Measurements from ENCODE around the gene STRAP. TPM values are rescaled to one million over a fixed set of nuclear protein-coding genes. Genes with fewer than 3 reads are reported as not detected.

STRAP gene
- total RNA-seq, 1 experiment from 2014 or later, result 210 TPM

- Histone ChIP-seq H2BK12ac (ENCODE audit: insufficient read length, low read depth, low read length) (no peak overlapping the region), H3K4ac (ENCODE audit: low read depth, low read length) (no peak overlapping the region), H2AFZ (ENCODE audit: low read length) (no peak overlapping the region), H4K91ac (ENCODE audit: insufficient read length, low read depth, low read length) (no peak overlapping the region), H3K79me1 (ENCODE audit: insufficient read depth, low read depth, low read length, poor library complexity, severe bottlenecking) (no peaks in the 10 kb centered on the region), H3K27ac (ENCODE audit: insufficient read length, low read depth, low read length) (no peak overlapping the region), H3T11ph (ENCODE audit: low read length) (no peak overlapping the region), H3K9ac (ENCODE audit: extremely low read depth, insufficient read length, low read length) (no peak overlapping the region), H2BK5ac (ENCODE audit: insufficient read length, low read length) (no peak overlapping the region), H2BK15ac (ENCODE audit: low read depth, low read length) (no peak overlapping the region), H3K23ac (ENCODE audit: insufficient read length, low read depth, low read length) (no peak overlapping the region), H4K8ac (replicated peaks; ENCODE audit: insufficient read length, low read depth, low read length) (no peak overlapping the region), H3K56ac (ENCODE audit: insufficient read length, low read depth, low read length) (no peak overlapping the region), H4K5ac (ENCODE audit: insufficient read length, low read depth, low read length) (no peak overlapping the region), H4K20me1 (ENCODE audit: control insufficient read depth, insufficient read depth, insufficient read length) (no peaks in the 10 kb centered on the region), H3K79me2 (ENCODE audit: insufficient read depth, low read length) (no peaks in the 10 kb centered on the region), H2BK20ac (ENCODE audit: low read depth, low read length, poor library complexity, severe bottlenecking) (no peak overlapping the region), H3K27me3 (ENCODE audit: insufficient read depth, low read length) (no peaks in the 10 kb centered on the region), H3K4me1 (ENCODE audit: insufficient read depth, low read length) (no peaks in the 10 kb centered on the region), H3K18ac (ENCODE audit: insufficient read length, low read depth, low read length) (no peak overlapping the region), H2AK5ac (ENCODE audit: insufficient read length, low read length) (no peak overlapping the region), H2BK120ac (ENCODE audit: low read depth, low read length, poor library complexity, severe bottlenecking) (no peak overlapping the region), H3K14ac (ENCODE audit: insufficient read depth, low read length) (no peak overlapping the region), H3K9me3 (ENCODE audit: control insufficient read depth, low read depth, low read length) (no peaks in the 10 kb centered on the region), H3K23me2 (ENCODE audit: insufficient read length, low read depth, low read length, poor library complexity, severe bottlenecking) (no peaks in the 10 kb centered on the region), H3K4me2 (ENCODE audit: insufficient read depth, insufficient read length, low read length) (no peak overlapping the region)
- Mint-ChIP-seq H3K27ac (peak overlapping the region in 1 of 3 experiments; percentile 69; a peak in 2 of 7 replicates), H3K36me3 (ENCODE audit: insufficient read depth in 1 of 3, low read depth in 3 of 3) (no peaks in the 10 kb centered on the region), H3K9me3 (no peaks in the 10 kb centered on the region), H3K4me3 (no peak overlapping the region), H3K4me1 (peaks cover 0 to 9% of the 10 kb centered on the region in 2 experiments; a peak in 2 of 4 replicates), H3K27me3 (ENCODE audit: low read depth) (no peaks in the 10 kb centered on the region)
- WGBS (ENCODE audit: extremely low coverage, insufficient read length, low lambda C conversion rate), result no CpG with 5 or more reads among the region's 3 CpGs
- TF ChIP-seq CTCF (conservative IDR thresholded peaks at IDR 0.05), result no peak
- no peak for DNase-seq
These were observed 30.3 kb upstream of the STRAP start for GRCh38 chr12:15851919-15852318.
